HepG2 (cell line): ENCODE data around the gene TBC1D7. TPM values are rescaled to one million over a fixed set of nuclear protein-coding genes. Genes with fewer than 3 reads are reported as not detected.
A peak's percentile ranks its signal among the peaks of the same experiment; 100 is the strongest.

Experiments used
- ADNP ChIP-seq: sonication (generic); formaldehyde crosslinking; IDR thresholded peaks from 2 replicates; pipeline ENCODE4 v1.4.0; 2020; ENCODE audit warnings: missing genetic modification reagents
- ATF1 ChIP-seq: IDR thresholded peaks from 2 replicates; pipeline ENCODE4 v1.6.1; 2016; ENCODE audit warnings: mild to moderate bottlenecking, control low read depth
- HMG20A ChIP-seq: IDR thresholded peaks from 2 replicates; pipeline ENCODE4 v1.6.1; 2016; ENCODE audit warnings: borderline replicate concordance
- MYNN ChIP-seq: sonication (generic); formaldehyde crosslinking; IDR thresholded peaks from 2 replicates; pipeline ENCODE4 v1.4.0; 2020; ENCODE audit warnings: mild to moderate bottlenecking, low read depth, missing genetic modification reagents
- RARA ChIP-seq: IDR thresholded peaks from 2 replicates; pipeline ENCODE4 v1.6.1; 2016; ENCODE audit warnings: missing genetic modification reagents, missing compliant biosample characterization
- TOE1 ChIP-seq: sonication (generic); formaldehyde crosslinking; IDR thresholded peaks from 2 replicates; pipeline ENCODE4 v1.4.0; 2020; ENCODE audit warnings: mild to moderate bottlenecking, missing genetic modification reagents
- ZBTB42 ChIP-seq: sonication (generic); formaldehyde crosslinking; IDR thresholded peaks from 2 replicates; pipeline ENCODE4 v1.5.0; 2020; ENCODE audit warnings: mild to moderate bottlenecking, missing genetic modification reagents
- ZFP82 ChIP-seq: sonication (generic); formaldehyde crosslinking; IDR thresholded peaks from 2 replicates; pipeline ENCODE4 v1.5.1; 2020; ENCODE audit warnings: mild to moderate bottlenecking, missing genetic modification reagents, borderline replicate concordance
- ZNF598 ChIP-seq: sonication (generic); formaldehyde crosslinking; IDR thresholded peaks from 2 replicates; pipeline ENCODE4 v1.5.1; 2020; ENCODE audit warnings: mild to moderate bottlenecking, missing genetic modification reagents, borderline replicate concordance
- ZNF737 ChIP-seq: sonication (generic); formaldehyde crosslinking; IDR thresholded peaks from 2 replicates; pipeline ENCODE4 v1.5.0; 2020; ENCODE audit warnings: missing genetic modification reagents, mild to moderate bottlenecking, borderline replicate concordance
- polyA plus RNA-seq, 8 experiments: library from polyadenylated mRNA; depleted of rRNA in 3 of 8; stranded (reverse) in 7 of 8; unstranded in 1 of 8; fragments of >200 nt; fragmentation: Illumina TruSeq in 4 of 8; extraction: Trizol in 4 of 8; gene quantifications; 2 replicates each; pipeline versions ENCODE4 v1.2.1 to v1.2.3, GENCODE V29; 2011 to 2016; ENCODE audit warnings: low read depth in 4 of 8, missing spikeins in 1 of 8, mixed read lengths in 1 of 8; ENCODE audit not compliant: insufficient read depth in 1 of 8
- total RNA-seq, 5 experiments: library from RNA; depleted of rRNA; stranded (reverse); fragments of >200 nt; fragmentation: Illumina TruSeq; extraction: Trizol; gene quantifications; 2 replicates each; pipeline ENCODE4 v1.2.3, GENCODE V29; 2016; ENCODE audit warnings: low read depth in 1 of 5
- TF ChIP-seq, protein P1 (sequence below): sonication (generic); formaldehyde crosslinking; IDR thresholded peaks from 2 replicates; pipeline ENCODE4 v1.4.0; 2020; ENCODE audit warnings: missing genetic modification reagents, mild to moderate bottlenecking, borderline replicate concordance
- TF ChIP-seq, protein P2 (sequence below): sonication (generic); formaldehyde crosslinking; IDR thresholded peaks from 2 replicates; pipeline ENCODE4 v1.5.0; 2020; ENCODE audit warnings: missing genetic modification reagents
- TF ChIP-seq, protein P3 (sequence below): IDR thresholded peaks from 2 replicates; pipeline ENCODE4 v1.6.1; 2016; ENCODE audit warnings: missing compliant biosample characterization, missing genetic modification reagents, borderline replicate concordance
- TF ChIP-seq, protein P4 (sequence below): sonication (generic); formaldehyde crosslinking; IDR thresholded peaks from 2 replicates; pipeline ENCODE4 v1.4.0; 2020; ENCODE audit warnings: low read depth, mild to moderate bottlenecking, missing genetic modification reagents
- TF ChIP-seq, protein P5 (sequence below): sonication (generic); formaldehyde crosslinking; IDR thresholded peaks from 2 replicates; pipeline ENCODE4 v1.4.0; 2020; ENCODE audit warnings: mild to moderate bottlenecking, missing genetic modification reagents
- TF ChIP-seq, protein P6 (sequence below): sonication (generic); formaldehyde crosslinking; IDR thresholded peaks from 2 replicates; pipeline ENCODE4 v1.9.0; 2021; ENCODE audit warnings: missing genetic modification reagents, borderline replicate concordance
- TF ChIP-seq, protein P7 (sequence below): sonication (generic); formaldehyde crosslinking; IDR thresholded peaks from 2 replicates; pipeline ENCODE4 v1.5.0; 2020; ENCODE audit warnings: mild to moderate bottlenecking, missing genetic modification reagents
- TF ChIP-seq, protein P8 (sequence below): sonication (generic); formaldehyde crosslinking; IDR thresholded peaks from 2 replicates; pipeline ENCODE4 v1.5.0; 2020; ENCODE audit warnings: missing genetic modification reagents

Gene TBC1D7
- total and polyA plus RNA-seq, 2 of the 13 experiments (the other 11 are each of a cell fraction or from before 2014, with no cell fraction given) = 23.3 to 30.8 TPM

DNA sequence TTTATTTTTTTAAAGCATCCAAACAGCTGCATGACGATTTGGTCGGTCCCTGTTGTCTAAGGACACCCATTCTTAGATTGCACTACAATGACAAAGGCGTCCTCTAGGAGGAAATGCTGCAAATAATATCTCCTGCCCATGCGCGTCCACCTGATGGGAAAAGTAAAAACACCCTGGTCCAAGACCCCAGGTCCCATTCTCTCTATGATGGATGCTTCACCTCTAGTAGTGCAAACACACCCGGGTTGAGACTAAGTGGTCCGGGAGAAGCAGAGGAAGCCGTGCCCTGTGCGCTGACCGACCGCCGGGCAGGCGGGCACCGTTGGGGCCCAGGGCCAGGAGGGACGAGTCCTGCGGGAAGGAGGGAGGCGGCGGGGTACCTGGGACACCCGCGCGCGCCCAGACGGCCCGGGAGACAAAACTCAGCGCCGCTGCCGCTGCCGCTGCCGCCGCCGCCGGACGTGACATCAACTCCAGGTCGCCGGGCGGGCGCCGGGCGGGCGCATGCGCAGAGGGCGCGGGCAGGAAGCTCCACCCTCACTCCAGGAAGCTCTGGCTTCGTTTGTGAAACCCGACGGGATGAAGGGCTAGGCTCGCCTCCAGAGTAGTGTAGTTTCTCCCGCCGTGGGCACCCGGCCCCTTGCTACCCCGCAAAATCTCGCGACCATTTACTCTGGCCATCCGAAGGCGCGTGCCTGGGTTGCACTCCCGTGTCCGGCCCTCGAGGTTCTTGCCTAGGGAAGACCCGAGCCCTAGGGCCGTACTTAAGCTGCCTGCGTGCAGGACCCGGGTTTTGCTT, at the start of gene TBC1D7 (continued):
- TF ChIP-seq, protein P1, sequence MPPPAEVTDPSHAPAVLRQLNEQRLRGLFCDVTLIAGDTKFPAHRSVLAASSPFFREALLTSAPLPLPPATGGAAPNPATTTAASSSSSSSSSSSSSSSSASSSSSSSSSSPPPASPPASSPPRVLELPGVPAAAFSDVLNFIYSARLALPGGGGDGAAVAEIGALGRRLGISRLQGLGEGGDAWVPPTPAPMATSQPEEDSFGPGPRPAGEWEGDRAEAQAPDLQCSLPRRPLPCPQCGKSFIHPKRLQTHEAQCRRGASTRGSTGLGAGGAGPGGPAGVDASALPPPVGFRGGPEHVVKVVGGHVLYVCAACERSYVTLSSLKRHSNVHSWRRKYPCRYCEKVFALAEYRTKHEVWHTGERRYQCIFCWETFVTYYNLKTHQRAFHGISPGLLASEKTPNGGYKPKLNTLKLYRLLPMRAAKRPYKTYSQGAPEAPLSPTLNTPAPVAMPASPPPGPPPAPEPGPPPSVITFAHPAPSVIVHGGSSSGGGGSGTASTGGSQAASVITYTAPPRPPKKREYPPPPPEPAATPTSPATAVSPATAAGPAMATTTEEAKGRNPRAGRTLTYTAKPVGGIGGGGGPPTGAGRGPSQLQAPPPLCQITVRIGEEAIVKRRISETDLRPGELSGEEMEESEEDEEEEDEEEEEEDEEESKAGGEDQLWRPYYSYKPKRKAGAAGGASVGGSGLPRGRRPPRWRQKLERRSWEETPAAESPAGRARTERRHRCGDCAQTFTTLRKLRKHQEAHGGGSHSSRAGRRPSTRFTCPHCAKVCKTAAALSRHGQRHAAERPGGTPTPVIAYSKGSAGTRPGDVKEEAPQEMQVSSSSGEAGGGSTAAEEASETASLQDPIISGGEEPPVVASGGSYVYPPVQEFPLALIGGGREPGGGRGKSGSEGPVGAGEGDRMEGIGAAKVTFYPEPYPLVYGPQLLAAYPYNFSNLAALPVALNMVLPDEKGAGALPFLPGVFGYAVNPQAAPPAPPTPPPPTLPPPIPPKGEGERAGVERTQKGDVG (CRISPR knock-in tag) = peak; percentile 68; the same call in 1 of the 2 replicates
- peak; percentile 47; the same call in 1 of the 2 replicates for TF ChIP-seq TOE1 (CRISPR knock-in tag)
- TF ChIP-seq HMG20A (CRISPR knock-in tag) = no peak
- 0 out of 2 replicates have a peak, but pooled peaks have one; percentile 46 for TF ChIP-seq MYNN
- TF ChIP-seq, protein P2, sequence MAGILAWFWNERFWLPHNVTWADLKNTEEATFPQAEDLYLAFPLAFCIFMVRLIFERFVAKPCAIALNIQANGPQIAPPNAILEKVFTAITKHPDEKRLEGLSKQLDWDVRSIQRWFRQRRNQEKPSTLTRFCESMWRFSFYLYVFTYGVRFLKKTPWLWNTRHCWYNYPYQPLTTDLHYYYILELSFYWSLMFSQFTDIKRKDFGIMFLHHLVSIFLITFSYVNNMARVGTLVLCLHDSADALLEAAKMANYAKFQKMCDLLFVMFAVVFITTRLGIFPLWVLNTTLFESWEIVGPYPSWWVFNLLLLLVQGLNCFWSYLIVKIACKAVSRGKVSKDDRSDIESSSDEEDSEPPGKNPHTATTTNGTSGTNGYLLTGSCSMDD = no peak
- no peak for TF ChIP-seq ADNP
- TF ChIP-seq, protein P3, sequence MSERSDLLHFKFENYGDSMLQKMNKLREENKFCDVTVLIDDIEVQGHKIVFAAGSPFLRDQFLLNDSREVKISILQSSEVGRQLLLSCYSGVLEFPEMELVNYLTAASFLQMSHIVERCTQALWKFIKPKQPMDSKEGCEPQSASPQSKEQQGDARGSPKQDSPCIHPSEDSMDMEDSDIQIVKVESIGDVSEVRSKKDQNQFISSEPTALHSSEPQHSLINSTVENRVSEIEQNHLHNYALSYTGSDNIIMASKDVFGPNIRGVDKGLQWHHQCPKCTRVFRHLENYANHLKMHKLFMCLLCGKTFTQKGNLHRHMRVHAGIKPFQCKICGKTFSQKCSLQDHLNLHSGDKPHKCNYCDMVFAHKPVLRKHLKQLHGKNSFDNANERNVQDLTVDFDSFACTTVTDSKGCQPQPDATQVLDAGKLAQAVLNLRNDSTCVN (CRISPR knock-in tag) = no peak
- TF ChIP-seq, protein P4, sequence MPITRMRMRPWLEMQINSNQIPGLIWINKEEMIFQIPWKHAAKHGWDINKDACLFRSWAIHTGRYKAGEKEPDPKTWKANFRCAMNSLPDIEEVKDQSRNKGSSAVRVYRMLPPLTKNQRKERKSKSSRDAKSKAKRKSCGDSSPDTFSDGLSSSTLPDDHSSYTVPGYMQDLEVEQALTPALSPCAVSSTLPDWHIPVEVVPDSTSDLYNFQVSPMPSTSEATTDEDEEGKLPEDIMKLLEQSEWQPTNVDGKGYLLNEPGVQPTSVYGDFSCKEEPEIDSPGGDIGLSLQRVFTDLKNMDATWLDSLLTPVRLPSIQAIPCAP (CRISPR knock-in tag) = no peak
- TF ChIP-seq, protein P5, sequence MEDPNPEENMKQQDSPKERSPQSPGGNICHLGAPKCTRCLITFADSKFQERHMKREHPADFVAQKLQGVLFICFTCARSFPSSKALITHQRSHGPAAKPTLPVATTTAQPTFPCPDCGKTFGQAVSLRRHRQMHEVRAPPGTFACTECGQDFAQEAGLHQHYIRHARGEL (CRISPR knock-in tag) = 0 out of 2 replicates have a peak, but pooled peaks have one; percentile 34
- TF ChIP-seq ATF1 (CRISPR knock-in tag) = no peak
- peak; percentile 91; the same call in 1 of the 2 replicates for TF ChIP-seq ZFP82 (CRISPR knock-in tag)
- TF ChIP-seq, protein P6, sequence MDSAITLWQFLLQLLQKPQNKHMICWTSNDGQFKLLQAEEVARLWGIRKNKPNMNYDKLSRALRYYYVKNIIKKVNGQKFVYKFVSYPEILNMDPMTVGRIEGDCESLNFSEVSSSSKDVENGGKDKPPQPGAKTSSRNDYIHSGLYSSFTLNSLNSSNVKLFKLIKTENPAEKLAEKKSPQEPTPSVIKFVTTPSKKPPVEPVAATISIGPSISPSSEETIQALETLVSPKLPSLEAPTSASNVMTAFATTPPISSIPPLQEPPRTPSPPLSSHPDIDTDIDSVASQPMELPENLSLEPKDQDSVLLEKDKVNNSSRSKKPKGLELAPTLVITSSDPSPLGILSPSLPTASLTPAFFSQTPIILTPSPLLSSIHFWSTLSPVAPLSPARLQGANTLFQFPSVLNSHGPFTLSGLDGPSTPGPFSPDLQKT (CRISPR knock-in tag) = no peak
- TF ChIP-seq, protein P7, sequence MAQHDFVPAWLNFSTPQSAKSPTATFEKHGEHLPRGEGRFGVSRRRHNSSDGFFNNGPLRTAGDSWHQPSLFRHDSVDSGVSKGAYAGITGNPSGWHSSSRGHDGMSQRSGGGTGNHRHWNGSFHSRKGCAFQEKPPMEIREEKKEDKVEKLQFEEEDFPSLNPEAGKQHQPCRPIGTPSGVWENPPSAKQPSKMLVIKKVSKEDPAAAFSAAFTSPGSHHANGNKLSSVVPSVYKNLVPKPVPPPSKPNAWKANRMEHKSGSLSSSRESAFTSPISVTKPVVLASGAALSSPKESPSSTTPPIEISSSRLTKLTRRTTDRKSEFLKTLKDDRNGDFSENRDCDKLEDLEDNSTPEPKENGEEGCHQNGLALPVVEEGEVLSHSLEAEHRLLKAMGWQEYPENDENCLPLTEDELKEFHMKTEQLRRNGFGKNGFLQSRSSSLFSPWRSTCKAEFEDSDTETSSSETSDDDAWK (CRISPR knock-in tag) = no peak
- TF ChIP-seq ZNF737 = peak; percentile 90; the same call in 1 of the 2 replicates
- peak; percentile 67; the same call in 1 of the 2 replicates for TF ChIP-seq ZBTB42 (CRISPR knock-in tag)
- TF ChIP-seq RARA (CRISPR knock-in tag) = peak; percentile 38
- peak; percentile 77 for TF ChIP-seq ZNF598
- TF ChIP-seq, protein P8, sequence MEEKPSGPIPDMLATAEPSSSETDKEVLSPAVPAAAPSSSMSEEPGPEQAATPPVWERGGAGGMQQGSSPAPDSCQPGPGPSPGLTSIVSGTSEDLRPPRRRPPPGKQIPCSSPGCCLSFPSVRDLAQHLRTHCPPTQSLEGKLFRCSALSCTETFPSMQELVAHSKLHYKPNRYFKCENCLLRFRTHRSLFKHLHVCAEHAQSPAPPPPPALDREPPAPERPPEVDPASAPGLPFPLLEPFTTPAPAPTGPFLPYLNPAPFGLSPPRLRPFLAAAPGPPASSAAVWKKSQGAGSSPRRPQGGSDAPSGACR (CRISPR knock-in tag) = no peak
